ENCODE results near the gene PTPRZ1. TPM values are rescaled to one million over a fixed set of nuclear protein-coding genes. Genes with fewer than 3 reads are reported as not detected.
A peak's percentile ranks its signal among the peaks of the same experiment; 100 is the strongest.

PTPRZ1 gene
- total and polyA plus RNA-seq, 3 donors from 2014 or later, result 1.9 to 2.7 (median 2.2) TPM

DNA sequence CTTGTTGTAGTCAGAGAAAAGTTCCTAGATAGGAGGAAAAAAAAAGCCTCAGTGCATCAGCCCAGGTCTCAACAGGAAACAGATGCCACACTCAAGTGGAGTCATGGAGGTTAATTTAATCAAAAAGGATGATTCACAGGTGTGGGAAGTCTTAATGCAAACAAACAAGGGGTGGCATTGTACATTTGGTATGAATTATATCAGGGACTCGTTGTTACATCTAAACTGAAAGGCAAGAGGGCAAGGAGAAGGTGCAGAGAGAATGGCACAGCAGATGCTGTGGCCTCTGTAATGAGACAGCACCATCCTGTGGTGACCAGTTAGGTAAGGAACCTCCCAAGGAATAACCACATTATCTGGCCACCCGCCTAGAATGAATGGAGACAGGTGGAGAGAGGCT is 133.7 kb downstream of the PTPRZ1 start:
- Histone ChIP-seq H3K9me3 (no peaks in the 10 kb centered on the region), H3K4me3 (no peak overlapping the region), H3K36me3 (ENCODE audit: low read depth, missing control alignments) (no peaks in the 10 kb centered on the region), H3K4me1 (no peaks in the 10 kb centered on the region), H3K27ac (no peak overlapping the region), H3K27me3 (no peaks in the 10 kb centered on the region)
- TF ChIP-seq POLR2A (IDR thresholded peaks at IDR 0.05) (no peak), CTCF (IDR thresholded peaks at IDR 0.05) (no peak)
- intact Hi-C loops (cut with DNase I; ENCODE audit: low total_unique reads), result no loop called here
- WGBS, 2 donors, result 34 to 39% methylated on average over 2 of the region's 2 CpGs
- DNase-seq, result no peak

DNA sequence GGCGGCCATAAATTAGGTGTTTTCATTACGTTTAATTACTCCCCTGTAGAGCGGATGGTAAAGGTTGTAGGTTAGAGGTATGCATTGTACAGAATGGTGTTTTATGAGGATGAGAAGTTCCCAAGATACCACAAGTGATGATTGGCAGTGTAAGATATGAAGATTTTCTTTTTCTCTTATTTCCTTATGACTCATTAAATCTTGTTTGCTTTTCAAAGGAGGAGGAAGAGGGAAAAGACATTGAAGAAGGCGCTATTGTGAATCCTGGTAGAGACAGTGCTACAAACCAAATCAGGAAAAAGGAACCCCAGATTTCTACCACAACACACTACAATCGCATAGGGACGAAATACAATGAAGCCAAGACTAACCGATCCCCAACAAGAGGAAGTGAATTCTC is 137.2 kb downstream of the PTPRZ1 start:
- TF ChIP-seq POLR2A (IDR thresholded peaks at IDR 0.05) (no peak), CTCF (IDR thresholded peaks at IDR 0.05) (no peak)
- Histone ChIP-seq H3K9me3 (no peaks in the 10 kb centered on the region), H3K36me3 (ENCODE audit: low read depth, missing control alignments) (no peaks in the 10 kb centered on the region), H3K4me1 (no peaks in the 10 kb centered on the region), H3K4me3 (no peak overlapping the region), H3K27ac (no peak overlapping the region), H3K27me3 (no peaks in the 10 kb centered on the region)
- DNase-seq, result no peak
- 93% methylated on average over 7 of the region's 7 CpGs for WGBS, 2 donors
- intact Hi-C loops (cut with DNase I; ENCODE audit: low total_unique reads), result no loop called here

DNA sequence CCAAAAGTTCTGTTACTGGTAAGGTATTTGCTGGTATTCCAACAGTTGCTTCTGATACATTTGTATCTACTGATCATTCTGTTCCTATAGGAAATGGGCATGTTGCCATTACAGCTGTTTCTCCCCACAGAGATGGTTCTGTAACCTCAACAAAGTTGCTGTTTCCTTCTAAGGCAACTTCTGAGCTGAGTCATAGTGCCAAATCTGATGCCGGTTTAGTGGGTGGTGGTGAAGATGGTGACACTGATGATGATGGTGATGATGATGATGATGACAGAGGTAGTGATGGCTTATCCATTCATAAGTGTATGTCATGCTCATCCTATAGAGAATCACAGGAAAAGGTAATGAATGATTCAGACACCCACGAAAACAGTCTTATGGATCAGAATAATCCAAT is 140.1 kb downstream of the PTPRZ1 start:
- Histone ChIP-seq H3K36me3 (ENCODE audit: low read depth, missing control alignments) (no peaks in the 10 kb centered on the region), H3K27ac (no peak overlapping the region), H3K27me3 (no peaks in the 10 kb centered on the region), H3K4me1 (no peaks in the 10 kb centered on the region), H3K9me3 (no peaks in the 10 kb centered on the region), H3K4me3 (no peak overlapping the region)
- DNase-seq, result no peak
- intact Hi-C loops (cut with DNase I; ENCODE audit: low total_unique reads), result no loop called here
- 63 to 68% methylated on average over 2 of the region's 2 CpGs for WGBS, 2 donors
- TF ChIP-seq POLR2A (IDR thresholded peaks at IDR 0.05) (no peak), CTCF (IDR thresholded peaks at IDR 0.05) (no peak)

DNA sequence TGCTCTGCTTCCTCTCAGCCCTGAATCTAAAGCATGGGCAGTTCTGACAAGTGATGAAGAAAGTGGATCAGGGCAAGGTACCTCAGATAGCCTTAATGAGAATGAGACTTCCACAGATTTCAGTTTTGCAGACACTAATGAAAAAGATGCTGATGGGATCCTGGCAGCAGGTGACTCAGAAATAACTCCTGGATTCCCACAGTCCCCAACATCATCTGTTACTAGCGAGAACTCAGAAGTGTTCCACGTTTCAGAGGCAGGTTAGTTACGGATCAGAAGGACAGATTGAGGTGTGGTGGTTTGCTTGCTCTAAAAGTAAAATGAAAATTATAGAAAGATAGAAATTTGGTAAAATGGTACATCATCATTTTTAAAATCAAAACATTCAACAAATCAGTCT is 140.7 kb downstream of the PTPRZ1 start:
- TF ChIP-seq POLR2A (IDR thresholded peaks at IDR 0.05), result no peak
- TF ChIP-seq CTCF (IDR thresholded peaks at IDR 0.05), result no peak
- Histone ChIP-seq H3K4me1 (no peaks in the 10 kb centered on the region), H3K27me3 (no peaks in the 10 kb centered on the region), H3K4me3 (no peak overlapping the region), H3K36me3 (ENCODE audit: low read depth, missing control alignments) (no peaks in the 10 kb centered on the region), H3K9me3 (no peaks in the 10 kb centered on the region), H3K27ac (no peak overlapping the region)
- DNase-seq, result no peak
- 86 to 93% methylated on average over 3 of the region's 3 CpGs for WGBS, 2 donors
- intact Hi-C loops (cut with DNase I; ENCODE audit: low total_unique reads), result no loop called here

DNA sequence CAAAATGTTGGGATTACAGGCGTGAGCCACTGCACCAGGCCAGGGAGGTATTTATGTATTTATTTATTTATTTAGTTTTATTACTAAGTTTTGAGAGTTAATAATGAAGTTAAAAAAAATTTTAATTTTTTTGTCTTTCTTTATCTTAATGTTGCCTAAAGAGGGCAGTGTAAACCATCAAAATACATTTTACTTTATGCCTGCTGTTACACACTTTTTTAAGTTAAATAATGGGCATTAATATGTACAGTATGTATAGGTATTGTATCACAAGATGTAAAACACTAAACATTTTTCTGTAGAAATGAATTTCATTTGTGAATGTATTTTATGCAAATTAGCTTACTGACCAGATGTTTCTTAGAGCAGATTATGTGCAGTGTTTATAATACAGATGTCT is 141.7 kb downstream of the PTPRZ1 start:
- H3K4me3 ChIP-seq, result no peak overlapping the region
- intact Hi-C loops (cut with DNase I; ENCODE audit: low total_unique reads), result no loop called here
- no peak for DNase-seq
- H3K36me3 ChIP-seq (ENCODE audit: low read depth, missing control alignments), result no peaks in the 10 kb centered on the region
- H3K9me3 ChIP-seq, result no peaks in the 10 kb centered on the region
- H3K27me3 ChIP-seq, result no peaks in the 10 kb centered on the region
- TF ChIP-seq POLR2A (IDR thresholded peaks at IDR 0.05) (no peak), CTCF (IDR thresholded peaks at IDR 0.05) (peak in 1 of 3 experiments; percentile 10)
- no peaks in the 10 kb centered on the region for H3K4me1 ChIP-seq
- WGBS, 2 donors, result 80 to 85% methylated on average over 1 of the region's 1 CpG
- no peak overlapping the region for H3K27ac ChIP-seq

Measured in testis (tissue), 3 donors.